ENCODE results near the gene TP53INP2. TPM values are rescaled to one million over a fixed set of nuclear protein-coding genes. Genes with fewer than 3 reads are reported as not detected.
A peak's percentile ranks its signal among the peaks of the same experiment; 100 is the strongest.

Gene TP53INP2
- total RNA-seq, 1 experiment from 2014 or later = 4.9 TPM

DNA sequence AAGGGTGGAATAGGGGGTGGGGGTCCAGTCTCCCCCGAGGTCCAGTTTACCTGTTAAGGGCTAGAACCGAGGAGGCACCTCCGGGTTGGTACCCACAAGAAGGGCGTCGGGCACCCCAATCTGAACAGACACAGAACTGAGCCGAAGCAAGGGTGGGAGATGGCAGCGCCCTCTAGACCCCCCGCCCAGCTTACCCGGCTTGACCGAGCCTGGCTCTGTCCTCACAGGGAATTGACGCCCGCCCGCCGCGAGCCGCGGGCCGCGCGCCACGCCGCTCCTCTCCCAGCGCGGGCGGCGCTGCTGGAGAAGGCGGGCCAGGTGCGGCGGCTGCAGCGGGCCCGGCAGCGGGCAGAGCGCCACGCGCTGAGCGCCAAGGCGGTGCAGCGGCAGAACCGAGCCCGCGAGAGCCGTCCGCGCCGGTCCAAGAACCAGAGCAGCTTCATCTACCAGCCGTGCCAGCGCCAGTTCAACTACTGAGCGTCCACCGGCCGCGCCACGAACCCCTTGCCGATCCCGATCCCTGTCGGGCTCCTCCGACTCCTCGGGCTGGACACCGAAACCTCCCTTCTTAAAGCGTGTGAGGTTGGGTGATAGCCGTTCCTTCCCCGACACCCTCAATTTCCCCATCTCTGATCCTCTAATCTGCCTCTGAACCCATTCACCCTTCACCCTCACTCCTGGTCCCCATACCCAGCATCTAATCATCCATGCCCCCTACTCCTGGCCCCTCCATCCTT lies 5.9 kb downstream of the TP53INP2 start:
- H3K79me2 ChIP-seq (ENCODE audit: low read depth) = no peaks in the 10 kb centered on the region
- peaks cover 6% of the 10 kb centered on the region; the same call in 1 of the 2 replicates for H3K36me3 ChIP-seq (ENCODE audit: low read depth)
- BruUV-seq (replicated peaks) = no TSS peak
- peaks cover 46% of the 10 kb centered on the region for H3K4me1 ChIP-seq (replicated peaks; ENCODE audit: insufficient read depth)
- peak overlapping the region; percentile 96 for H2AFZ ChIP-seq
- peak overlapping the region; percentile 87 for H3K4me3 ChIP-seq
- H3K4me2 ChIP-seq = peak overlapping the region; percentile 88
- no peaks in the 10 kb centered on the region for H3K9me2 ChIP-seq (ENCODE audit: insufficient read depth)
- peaks cover 8% of the 10 kb centered on the region for H4K20me1 ChIP-seq (ENCODE audit: insufficient read depth)
- H3K9me3 ChIP-seq (ENCODE audit: insufficient read depth, low read depth) = no peaks in the 10 kb centered on the region
- CTCF ChIA-PET = interaction anchor here (0.6 kb wide), 1 partner anchor 131 kb away, joined by 3 read pairs; no protein-coding TSS in a partner anchor
- no peaks in the 10 kb centered on the region for H3K27me3 ChIP-seq (ENCODE audit: insufficient read depth, low read depth)
- peak in 1 of 2 experiments; percentile 78 for DNase-seq
- intact Hi-C loops (cut with micrococcal nuclease; ENCODE audit: unreplicated experiment) = loop anchor here (1.0 to 5.0 kb wide), 3 partner anchors 131 to 518 kb away; no protein-coding TSS in a partner anchor
- TF ChIP-seq EZH2 (IDR thresholded peaks at IDR 0.05; ENCODE audit: low read depth) = no peak
- TF ChIP-seq, protein P1, sequence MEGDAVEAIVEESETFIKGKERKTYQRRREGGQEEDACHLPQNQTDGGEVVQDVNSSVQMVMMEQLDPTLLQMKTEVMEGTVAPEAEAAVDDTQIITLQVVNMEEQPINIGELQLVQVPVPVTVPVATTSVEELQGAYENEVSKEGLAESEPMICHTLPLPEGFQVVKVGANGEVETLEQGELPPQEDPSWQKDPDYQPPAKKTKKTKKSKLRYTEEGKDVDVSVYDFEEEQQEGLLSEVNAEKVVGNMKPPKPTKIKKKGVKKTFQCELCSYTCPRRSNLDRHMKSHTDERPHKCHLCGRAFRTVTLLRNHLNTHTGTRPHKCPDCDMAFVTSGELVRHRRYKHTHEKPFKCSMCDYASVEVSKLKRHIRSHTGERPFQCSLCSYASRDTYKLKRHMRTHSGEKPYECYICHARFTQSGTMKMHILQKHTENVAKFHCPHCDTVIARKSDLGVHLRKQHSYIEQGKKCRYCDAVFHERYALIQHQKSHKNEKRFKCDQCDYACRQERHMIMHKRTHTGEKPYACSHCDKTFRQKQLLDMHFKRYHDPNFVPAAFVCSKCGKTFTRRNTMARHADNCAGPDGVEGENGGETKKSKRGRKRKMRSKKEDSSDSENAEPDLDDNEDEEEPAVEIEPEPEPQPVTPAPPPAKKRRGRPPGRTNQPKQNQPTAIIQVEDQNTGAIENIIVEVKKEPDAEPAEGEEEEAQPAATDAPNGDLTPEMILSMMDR (conservative IDR thresholded peaks at IDR 0.05) = peak; percentile 32; the same call in 1 of the 2 replicates
- H3K27ac ChIP-seq = no peak overlapping the region
- POLR2A ChIA-PET (ENCODE audit: unreplicated experiment) = interaction anchor here (0.7 kb wide), 1 partner anchor 544 kb away, joined by 4 read pairs; no protein-coding TSS in a partner anchor
- H3F3A ChIP-seq (ENCODE audit: insufficient read depth, low read depth) = peaks cover 62% of the 10 kb centered on the region

DNA sequence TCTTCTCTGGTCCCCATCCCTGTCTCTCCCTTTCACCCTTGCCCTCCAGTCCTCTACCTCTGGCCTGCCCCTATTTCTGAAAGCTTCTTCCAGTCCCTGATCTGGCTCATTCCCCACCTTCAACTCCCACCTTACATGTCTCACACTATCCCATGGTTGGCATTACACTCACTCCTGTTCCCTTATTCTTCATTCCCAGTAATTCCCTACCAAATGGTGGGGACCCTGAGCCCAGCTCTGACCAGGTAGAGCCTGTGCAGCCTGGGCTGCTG lies 6.4 kb downstream of the TP53INP2 start:
- TF ChIP-seq EZH2 (IDR thresholded peaks at IDR 0.05; ENCODE audit: low read depth) = no peak
- TF ChIP-seq, protein P1 (conservative IDR thresholded peaks at IDR 0.05) = no peak
- intact Hi-C loops (cut with micrococcal nuclease; ENCODE audit: unreplicated experiment) = no loop called here
- H3K4me1 ChIP-seq (replicated peaks; ENCODE audit: insufficient read depth) = peaks cover 41% of the 10 kb centered on the region
- H3K79me2 ChIP-seq (ENCODE audit: low read depth) = no peaks in the 10 kb centered on the region
- ChIA-PET POLR2A (ENCODE audit: unreplicated experiment) (interaction anchor here (0.7 kb wide), 1 partner anchor 544 kb away, joined by 4 read pairs; no protein-coding TSS in a partner anchor), CTCF (interaction anchor here (0.6 to 0.7 kb wide), 2 partner anchors 59 to 440 kb away, joined by 4 to 6 read pairs; no protein-coding TSS in a partner anchor)
- H3K4me2 ChIP-seq = no peak overlapping the region
- BruUV-seq (replicated peaks) = no TSS peak
- H2AFZ ChIP-seq = no peak overlapping the region
- H3F3A ChIP-seq (ENCODE audit: insufficient read depth, low read depth) = peaks cover 57% of the 10 kb centered on the region
- H3K4me3 ChIP-seq = no peak overlapping the region
- peaks cover 6% of the 10 kb centered on the region; the same call in 1 of the 2 replicates for H3K36me3 ChIP-seq (ENCODE audit: low read depth)
- no peaks in the 10 kb centered on the region for H3K27me3 ChIP-seq (ENCODE audit: insufficient read depth, low read depth)
- H3K9me2 ChIP-seq (ENCODE audit: insufficient read depth) = no peaks in the 10 kb centered on the region
- peaks cover 8% of the 10 kb centered on the region for H4K20me1 ChIP-seq (ENCODE audit: insufficient read depth)
- no peak for DNase-seq
- no peaks in the 10 kb centered on the region for H3K9me3 ChIP-seq (ENCODE audit: insufficient read depth, low read depth)
- no peak overlapping the region for H3K27ac ChIP-seq

DNA sequence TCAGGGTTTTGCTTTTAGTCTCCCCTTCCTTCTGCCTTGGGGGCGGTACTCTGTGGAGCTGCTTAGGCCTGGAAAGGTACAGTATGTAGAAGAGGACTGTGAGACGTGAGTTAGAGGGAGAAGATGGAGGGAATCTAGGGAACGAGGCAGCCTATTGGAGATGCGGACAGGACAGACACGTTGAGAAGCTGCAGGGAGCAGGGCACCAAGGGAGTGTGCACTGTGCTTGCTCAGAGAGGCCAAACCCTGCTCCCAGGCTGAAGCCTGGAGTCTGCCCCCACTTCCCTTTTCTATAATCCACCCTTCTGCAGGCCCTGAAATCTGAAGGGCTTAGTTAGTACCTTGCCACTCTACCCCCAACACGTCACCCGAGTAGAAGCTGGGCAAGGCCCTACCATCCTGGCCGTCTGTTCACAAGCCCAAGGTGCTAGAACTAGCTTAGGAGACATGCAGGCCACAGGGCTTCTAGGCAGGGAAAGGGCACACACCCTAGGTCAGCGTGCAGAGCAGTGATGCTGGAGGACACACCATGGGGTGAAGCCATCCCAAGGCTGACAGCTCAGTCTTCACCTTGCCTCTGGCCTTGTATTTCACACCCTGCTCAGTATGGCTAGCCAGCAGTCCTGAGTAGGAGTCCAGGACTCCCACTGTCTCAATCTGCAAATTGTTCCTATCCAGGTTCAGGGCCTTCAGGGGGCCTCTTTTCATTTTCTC lies 6.9 kb downstream of the TP53INP2 start:
- intact Hi-C loops (cut with micrococcal nuclease; ENCODE audit: unreplicated experiment) = no loop called here
- H3K9me3 ChIP-seq (ENCODE audit: insufficient read depth, low read depth) = no peaks in the 10 kb centered on the region
- CTCF ChIA-PET = interaction anchor here (0.5 to 0.7 kb wide), 3 partner anchors 59 to 709 kb away, joined by 3 to 6 read pairs (median 4); no protein-coding TSS in a partner anchor

More for the DNA sequence above, 6.9 kb downstream of the TP53INP2 start:
- no peak overlapping the region for H3K4me3 ChIP-seq
- peaks cover 36% of the 10 kb centered on the region for H3K4me1 ChIP-seq (replicated peaks; ENCODE audit: insufficient read depth)
- H3K27me3 ChIP-seq (ENCODE audit: insufficient read depth, low read depth) = no peaks in the 10 kb centered on the region
- TF ChIP-seq, protein P1 (conservative IDR thresholded peaks at IDR 0.05) = no peak
- no peak for TF ChIP-seq EZH2 (IDR thresholded peaks at IDR 0.05; ENCODE audit: low read depth)
- POLR2A ChIA-PET (ENCODE audit: unreplicated experiment) = interaction anchor here (0.7 kb wide), 1 partner anchor 543 kb away, joined by 4 read pairs; no protein-coding TSS in a partner anchor
- no peak for DNase-seq
- H3K27ac ChIP-seq = no peak overlapping the region
- H3F3A ChIP-seq (ENCODE audit: insufficient read depth, low read depth) = peaks cover 51% of the 10 kb centered on the region
- no peaks in the 10 kb centered on the region for H3K79me2 ChIP-seq (ENCODE audit: low read depth)
- no TSS peak for BruUV-seq (replicated peaks)
- H3K9me2 ChIP-seq (ENCODE audit: insufficient read depth) = no peaks in the 10 kb centered on the region
- H2AFZ ChIP-seq = no peak overlapping the region
- H4K20me1 ChIP-seq (ENCODE audit: insufficient read depth) = peaks cover 8% of the 10 kb centered on the region
- H3K36me3 ChIP-seq (ENCODE audit: low read depth) = peaks cover 6% of the 10 kb centered on the region; the same call in 1 of the 2 replicates
- H3K4me2 ChIP-seq = no peak overlapping the region

Data from PC-9 (cell line).